ENCODE results near the gene DRD1.

GRCh38 chr5:175438234-175438857 is 5.6 kb downstream of the DRD1 start:
- TF ChIP-seq REST (IDR thresholded peaks at IDR 0.05; ENCODE audit: insufficient read depth in 1 of 2, low read depth in 2 of 2, low read length in 1 of 2) (no peak), POLR2AphosphoS5 (IDR thresholded peaks at IDR 0.05; ENCODE audit: low read depth, low read length) (no peak), CTCF (IDR thresholded peaks at IDR 0.05) (no peak), SIN3A (IDR thresholded peaks at IDR 0.05; ENCODE audit: borderline replicate concordance, insufficient read depth, low read depth, low read length) (no peak), TCF7L2 (IDR thresholded peaks at IDR 0.05; ENCODE audit: low read depth, low read length) (no peak)
